NCI-H146 treated with DMSO at 0.1 percent for 48 hours (cell line): Measurements from ENCODE around the gene GPHA2.

Experiments
- DNase-seq: peaks from one replicate; lab custom pipeline; 2025; ENCODE audit not compliant: unreplicated experiment; lab: John Stamatoyannopoulos, UW

The GPHA2 gene

DNA sequence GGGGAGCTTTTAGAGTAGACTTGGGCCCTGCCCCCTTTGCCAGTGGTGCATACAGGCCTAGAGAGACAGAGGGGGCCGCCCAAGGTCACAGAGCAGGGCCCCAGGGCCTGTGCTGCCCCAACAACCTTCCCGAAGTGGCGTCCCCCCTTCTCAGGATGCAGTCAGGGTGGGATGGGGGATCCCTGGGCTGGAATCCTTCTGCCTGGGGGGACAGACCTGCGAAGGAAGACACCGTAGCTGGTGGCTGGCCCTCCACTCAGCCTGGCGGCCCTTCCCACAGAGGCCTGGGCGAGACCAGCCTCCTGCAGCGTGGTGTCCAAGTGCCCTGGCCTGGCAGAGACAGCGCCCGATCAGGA lies 42.9 kb downstream of the GPHA2 start:
- no peak for DNase-seq

DNA sequence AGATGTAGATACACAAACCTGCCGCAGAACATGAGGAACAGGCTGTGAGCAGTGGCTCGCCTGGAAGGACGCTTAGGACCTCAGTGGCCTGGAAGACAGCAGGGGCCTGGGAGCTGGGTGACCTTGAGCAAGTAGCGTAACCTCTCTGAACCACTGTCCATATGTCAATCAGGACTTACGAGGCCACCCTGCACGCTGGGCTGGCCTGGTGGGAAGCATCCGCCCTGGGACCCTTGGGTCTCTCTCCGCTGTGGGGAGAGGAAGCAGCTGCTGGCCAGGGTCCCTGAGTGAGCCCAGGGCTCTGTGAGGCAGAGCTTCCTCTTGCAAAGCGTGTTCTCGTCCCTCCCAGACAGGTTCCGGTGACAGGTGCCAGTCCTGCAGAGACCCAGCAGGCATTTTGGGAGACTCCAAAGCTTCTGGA lies 43.3 kb downstream of the GPHA2 start:
- no peak for DNase-seq

DNA sequence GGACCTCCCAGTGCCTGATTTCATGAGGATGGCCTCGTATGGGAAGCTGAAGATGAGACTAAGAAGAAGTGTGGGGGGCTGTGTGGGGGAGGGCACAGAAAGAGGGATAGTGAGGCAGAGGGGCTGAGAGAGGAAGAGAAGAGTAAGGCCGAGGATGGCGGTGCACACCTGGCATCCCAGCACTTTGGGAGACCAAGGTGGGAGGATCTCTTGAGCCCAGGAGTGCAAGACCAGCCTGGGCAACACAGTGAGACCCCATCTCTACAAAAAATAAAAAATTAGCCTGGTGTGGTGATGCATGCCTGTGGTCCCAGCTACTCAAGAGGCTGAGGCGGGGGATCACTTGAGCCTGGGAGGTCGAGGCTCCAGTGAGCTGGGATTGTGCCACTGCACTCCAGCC lies 43.8 kb downstream of the GPHA2 start:
- DNase-seq: no peak

DNA sequence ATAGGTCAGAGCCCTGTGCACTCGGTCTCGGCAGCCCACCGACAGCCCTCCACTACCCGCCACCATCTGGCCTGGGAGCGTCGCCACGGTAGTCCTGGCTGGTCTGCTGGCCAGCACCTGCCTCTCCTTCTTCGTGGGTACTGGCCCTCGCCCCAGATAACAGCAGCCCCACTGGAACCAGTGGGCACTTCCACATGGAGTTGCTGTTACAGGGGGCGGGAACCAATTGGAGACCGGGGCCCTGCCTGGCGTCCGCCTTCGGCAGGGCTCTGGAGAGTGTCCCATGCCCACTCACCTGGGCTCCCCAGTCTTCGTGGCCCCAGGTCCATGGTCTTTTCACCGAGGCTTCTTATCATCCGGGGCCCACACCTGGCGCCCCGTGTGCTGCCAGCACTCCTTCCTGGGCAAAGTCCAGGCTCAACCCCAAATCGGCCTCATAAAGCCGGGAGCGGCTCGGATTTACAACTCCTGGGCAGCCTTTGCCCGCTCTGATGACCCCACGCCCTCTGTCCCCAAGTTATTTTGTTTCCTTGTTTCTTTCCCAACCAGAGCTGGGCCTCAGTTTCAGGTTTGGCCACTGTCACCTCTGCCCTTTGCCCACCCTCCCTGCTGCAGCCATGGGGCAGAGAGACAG lies 44.4 kb downstream of the GPHA2 start:
- DNase-seq: no peak

GRCh38 chr11:64890522-64890939 lies 45.2 kb downstream of the GPHA2 start:
- no peak for DNase-seq

GRCh38 chr11:64888729-64889511 lies 46.8 kb downstream of the GPHA2 start:
- no peak for DNase-seq

- no peak for DNase-seq
Observed at GRCh38 chr11:64888406-64888728, 47.3 kb downstream of the GPHA2 start.

GRCh38 chr11:64887757-64888405 lies 47.8 kb downstream of the GPHA2 start:
- peak; percentile 46 for DNase-seq

GRCh38 chr11:64887234-64887756 lies 48.4 kb downstream of the GPHA2 start:
- no peak for DNase-seq

- no peak for DNase-seq
Observed at GRCh38 chr11:64885367-64886286, 50.1 kb downstream of the GPHA2 start.
